Measurements from ENCODE around the gene ACVR1C. TPM values are rescaled to one million over a fixed set of nuclear protein-coding genes. Genes with fewer than 3 reads are reported as not detected.

The ACVR1C gene
- total RNA-seq, 1 donor from 2014 or later, result 0.10 TPM

- Mint-ChIP-seq H3K36me3 (ENCODE audit: low read depth, unreplicated experiment) (no peaks in the 10 kb centered on the region), H3K4me1 (ENCODE audit: unreplicated experiment) (no peaks in the 10 kb centered on the region)
- no peak for TF ChIP-seq CTCF (IDR thresholded peaks at IDR 0.05; ENCODE audit: unreplicated experiment)
Observed at GRCh38 chr2:157540102-157540501, 88.6 kb downstream of the ACVR1C start.

GRCh38 chr2:157538064-157538463 lies 90.6 kb downstream of the ACVR1C start:
- Mint-ChIP-seq H3K4me3 (ENCODE audit: unreplicated experiment) (no peak overlapping the region), H3K36me3 (ENCODE audit: low read depth, unreplicated experiment) (no peaks in the 10 kb centered on the region)
- no peak for DNase-seq (ENCODE audit: low spot score)

More at GRCh38 chr2:157540102-157540501, 88.6 kb downstream of the ACVR1C start:
- H3K9me3 Mint-ChIP-seq (ENCODE audit: unreplicated experiment), result no peaks in the 10 kb centered on the region
- no peak overlapping the region for H3K27ac Mint-ChIP-seq (ENCODE audit: unreplicated experiment)
- DNase-seq (ENCODE audit: low spot score), result no peak
- H3K4me3 Mint-ChIP-seq (ENCODE audit: unreplicated experiment), result no peak overlapping the region
- H3K27me3 Mint-ChIP-seq (ENCODE audit: unreplicated experiment), result no peaks in the 10 kb centered on the region

GRCh38 chr2:157536815-157537214 lies 91.8 kb downstream of the ACVR1C start:
- Mint-ChIP-seq H3K4me3 (ENCODE audit: unreplicated experiment) (no peak overlapping the region), H3K36me3 (ENCODE audit: low read depth, unreplicated experiment) (no peaks in the 10 kb centered on the region), H3K9me3 (ENCODE audit: unreplicated experiment) (no peaks in the 10 kb centered on the region), H3K4me1 (ENCODE audit: unreplicated experiment) (no peaks in the 10 kb centered on the region), H3K27me3 (ENCODE audit: unreplicated experiment) (no peaks in the 10 kb centered on the region), H3K27ac (ENCODE audit: unreplicated experiment) (no peak overlapping the region)
- no peak for DNase-seq (ENCODE audit: low spot score)
- no peak for TF ChIP-seq CTCF (IDR thresholded peaks at IDR 0.05; ENCODE audit: unreplicated experiment)

More at GRCh38 chr2:157538064-157538463, 90.6 kb downstream of the ACVR1C start:
- Mint-ChIP-seq H3K27ac (ENCODE audit: unreplicated experiment) (no peak overlapping the region), H3K27me3 (ENCODE audit: unreplicated experiment) (no peaks in the 10 kb centered on the region), H3K9me3 (ENCODE audit: unreplicated experiment) (no peaks in the 10 kb centered on the region), H3K4me1 (ENCODE audit: unreplicated experiment) (no peaks in the 10 kb centered on the region)
- no peak for TF ChIP-seq CTCF (IDR thresholded peaks at IDR 0.05; ENCODE audit: unreplicated experiment)

GRCh38 chr2:157528963-157529751 lies 99.5 kb downstream of the ACVR1C start:
- Mint-ChIP-seq H3K4me3 (ENCODE audit: unreplicated experiment) (no peak overlapping the region), H3K27me3 (ENCODE audit: unreplicated experiment) (no peaks in the 10 kb centered on the region), H3K27ac (ENCODE audit: unreplicated experiment) (no peak overlapping the region), H3K36me3 (ENCODE audit: low read depth, unreplicated experiment) (no peaks in the 10 kb centered on the region), H3K9me3 (ENCODE audit: unreplicated experiment) (no peaks in the 10 kb centered on the region), H3K4me1 (ENCODE audit: unreplicated experiment) (no peaks in the 10 kb centered on the region)
- DNase-seq (ENCODE audit: low spot score), result no peak
- TF ChIP-seq CTCF (IDR thresholded peaks at IDR 0.05; ENCODE audit: unreplicated experiment), result no peak

GRCh38 chr2:157526070-157526469 lies 102.6 kb downstream of the ACVR1C start:
- H3K27ac Mint-ChIP-seq (ENCODE audit: unreplicated experiment), result no peak overlapping the region
- H3K9me3 Mint-ChIP-seq (ENCODE audit: unreplicated experiment), result no peaks in the 10 kb centered on the region
- no peaks in the 10 kb centered on the region for H3K36me3 Mint-ChIP-seq (ENCODE audit: low read depth, unreplicated experiment)
- H3K4me3 Mint-ChIP-seq (ENCODE audit: unreplicated experiment), result no peak overlapping the region
- TF ChIP-seq CTCF (IDR thresholded peaks at IDR 0.05; ENCODE audit: unreplicated experiment), result no peak
- H3K4me1 Mint-ChIP-seq (ENCODE audit: unreplicated experiment), result no peaks in the 10 kb centered on the region
- DNase-seq (ENCODE audit: low spot score), result no peak
- peaks cover 1% of the 10 kb centered on the region for H3K27me3 Mint-ChIP-seq (ENCODE audit: unreplicated experiment)
